AG04449 (cell line): ENCODE results near the gene ETFB.

Source experiments
- CTCF ChIA-PET: fragments of 350-600 bp; formaldehyde crosslinking; extraction: SDS; loops from one replicate; lab custom pipeline; 2021; ENCODE audit warnings: antibody characterized with exemption; lab: Yijun Ruan, JAX
- POLR2A ChIA-PET: fragments of 400-600, 350-600 bp; formaldehyde crosslinking; extraction: SDS; loops from one replicate; lab custom pipeline; 2020; ENCODE audit warnings: antibody characterized with exemption, inconsistent platforms; lab: Yijun Ruan, JAX
- DNase-seq: peaks from one replicate; pipeline ENCODE4 v3.0.0-alpha.2; 2010; ENCODE audit warnings: low read depth, low spot score
- H3K4me3 ChIP-seq: 2 replicates; pipeline ENCODE4 v1.5.1; 2011; ENCODE audit warnings: low read depth, mild to moderate bottlenecking, control low read depth, low read length
- TF ChIP-seq, protein P1 (sequence below): IDR thresholded peaks from one replicate; pipeline ENCODE4 v1.5.1; 2011; ENCODE audit warnings: mild to moderate bottlenecking, moderate library complexity, low read length, control low read depth, inconsistent platforms; ENCODE audit not compliant: insufficient read depth; ENCODE audit errors: missing control alignments

The ETFB gene

DNA sequence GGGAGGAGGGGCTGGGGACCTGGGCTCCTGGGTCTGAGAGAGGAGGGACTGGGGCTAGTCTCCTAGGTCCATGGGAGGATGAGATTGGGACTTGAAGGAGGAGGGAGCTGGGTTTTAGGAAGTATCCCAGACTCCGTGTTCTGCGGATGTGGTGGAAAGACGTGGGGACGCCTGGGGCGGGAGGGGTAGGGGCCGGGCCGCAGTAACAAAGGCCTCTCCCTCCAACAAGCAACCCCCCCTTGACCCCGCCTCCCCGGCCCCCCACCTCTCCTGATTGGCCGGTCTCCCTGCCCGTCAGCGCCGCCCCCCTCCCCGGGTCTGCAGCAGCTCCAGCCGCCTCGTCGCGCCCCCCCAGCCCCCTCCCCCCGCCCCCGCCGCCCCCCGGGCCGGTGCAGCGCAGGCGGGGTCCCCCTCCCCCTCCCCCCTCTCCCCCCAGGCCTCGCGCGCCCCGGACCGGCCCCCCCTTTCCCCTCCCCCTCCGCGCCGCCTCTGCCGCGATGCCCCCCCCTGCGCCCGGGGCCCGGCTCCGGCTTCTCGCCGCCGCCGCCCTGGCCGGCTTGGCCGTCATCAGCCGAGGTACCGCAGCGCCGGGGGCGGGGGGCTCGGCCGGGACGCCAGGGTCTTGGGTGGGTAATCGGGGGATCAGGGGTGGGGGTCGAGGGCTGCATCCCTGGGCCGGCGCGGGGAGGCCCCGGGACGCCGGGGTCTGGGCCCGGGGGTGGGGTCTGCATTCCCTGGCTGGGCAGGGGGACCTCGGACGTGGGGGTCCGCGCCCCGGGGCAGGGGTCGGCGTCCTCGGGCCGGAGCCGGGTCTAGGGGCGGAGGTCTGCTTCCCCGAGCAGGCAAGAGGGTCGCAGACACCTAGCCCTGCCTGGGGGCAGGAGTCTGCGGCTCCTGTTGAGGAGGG is 54.6 kb downstream of the ETFB start, which contains the start of gene IGLON5:
Gene IGLON5, plus strand, starts transcription at position 294 of the 907 bp plus-strand sequence. Its CDS starts 204 bp downstream, at position 498.
- no peak for DNase-seq
- ChIA-PET CTCF (no interaction called here), POLR2A (no interaction called here)
- TF ChIP-seq, protein P1, sequence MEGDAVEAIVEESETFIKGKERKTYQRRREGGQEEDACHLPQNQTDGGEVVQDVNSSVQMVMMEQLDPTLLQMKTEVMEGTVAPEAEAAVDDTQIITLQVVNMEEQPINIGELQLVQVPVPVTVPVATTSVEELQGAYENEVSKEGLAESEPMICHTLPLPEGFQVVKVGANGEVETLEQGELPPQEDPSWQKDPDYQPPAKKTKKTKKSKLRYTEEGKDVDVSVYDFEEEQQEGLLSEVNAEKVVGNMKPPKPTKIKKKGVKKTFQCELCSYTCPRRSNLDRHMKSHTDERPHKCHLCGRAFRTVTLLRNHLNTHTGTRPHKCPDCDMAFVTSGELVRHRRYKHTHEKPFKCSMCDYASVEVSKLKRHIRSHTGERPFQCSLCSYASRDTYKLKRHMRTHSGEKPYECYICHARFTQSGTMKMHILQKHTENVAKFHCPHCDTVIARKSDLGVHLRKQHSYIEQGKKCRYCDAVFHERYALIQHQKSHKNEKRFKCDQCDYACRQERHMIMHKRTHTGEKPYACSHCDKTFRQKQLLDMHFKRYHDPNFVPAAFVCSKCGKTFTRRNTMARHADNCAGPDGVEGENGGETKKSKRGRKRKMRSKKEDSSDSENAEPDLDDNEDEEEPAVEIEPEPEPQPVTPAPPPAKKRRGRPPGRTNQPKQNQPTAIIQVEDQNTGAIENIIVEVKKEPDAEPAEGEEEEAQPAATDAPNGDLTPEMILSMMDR = no peak
- no peak within 1 kb of the TSS for H3K4me3 ChIP-seq

DNA sequence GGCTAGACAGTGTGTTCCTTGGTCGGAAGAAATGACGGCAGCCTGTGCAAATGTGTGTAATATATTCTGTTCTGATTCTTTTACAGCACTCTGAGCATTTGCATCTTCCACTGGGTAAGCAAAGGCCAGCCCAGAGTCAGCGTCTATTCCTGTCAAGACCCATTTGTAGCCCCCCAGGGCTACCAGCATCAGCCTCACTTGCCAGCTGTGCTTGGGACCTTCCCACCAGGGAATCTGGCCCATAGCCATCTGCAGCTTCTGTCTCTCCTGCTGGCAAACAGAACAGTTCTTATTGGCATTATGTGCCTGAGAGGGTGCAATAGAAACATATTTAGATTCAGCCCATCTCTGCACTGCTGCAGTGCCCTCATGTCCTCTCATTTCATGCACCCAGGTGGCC is 60.7 kb downstream of the ETFB start:
- CTCF ChIA-PET = no interaction called here
- no peak overlapping the region for H3K4me3 ChIP-seq
- TF ChIP-seq, protein P1 = no peak
- POLR2A ChIA-PET = no interaction called here
- DNase-seq = no peak

DNA sequence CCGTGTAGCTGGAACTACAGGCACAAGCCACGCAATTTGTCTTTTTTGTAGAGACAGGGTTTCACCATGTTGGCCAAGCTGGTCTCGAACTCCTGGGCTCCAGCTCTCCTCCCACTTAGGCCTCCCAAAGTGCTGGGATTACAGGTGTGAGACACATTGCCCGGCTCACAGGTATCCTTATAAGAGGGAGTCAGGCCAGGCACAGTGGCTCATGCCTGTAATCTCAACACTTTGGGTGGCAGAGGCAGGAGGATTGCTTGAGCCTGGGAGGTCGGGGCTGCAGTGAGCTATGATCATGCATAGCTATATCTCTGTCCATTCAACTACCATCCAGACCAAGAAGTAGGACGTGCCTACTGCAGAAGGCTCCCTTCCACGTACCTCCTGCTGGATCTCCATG is 64.9 kb downstream of the ETFB start:
- no peak for DNase-seq
- POLR2A ChIA-PET = no interaction called here
- TF ChIP-seq, protein P1 = no peak
- CTCF ChIA-PET = no interaction called here
- no peak overlapping the region for H3K4me3 ChIP-seq

DNA sequence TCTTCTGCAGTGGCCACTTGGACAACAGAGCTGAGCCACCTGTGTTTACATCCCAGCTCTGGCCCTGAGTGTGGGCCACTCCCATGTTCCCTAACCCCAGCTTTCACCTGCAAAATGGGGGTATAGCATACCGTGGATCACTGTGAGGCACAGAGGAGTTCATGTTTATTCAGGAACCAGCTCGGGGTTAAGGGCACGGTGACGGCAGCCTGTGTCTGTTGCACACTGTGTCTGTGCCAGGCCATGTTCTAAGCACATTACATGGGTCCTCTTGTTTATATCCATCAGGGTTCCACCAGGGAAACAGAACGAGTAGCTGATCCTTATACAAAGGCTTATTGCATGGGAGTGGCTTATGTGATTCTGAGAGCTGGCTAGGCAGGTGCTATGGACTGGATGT is 68.8 kb downstream of the ETFB start:
- CTCF ChIA-PET = no interaction called here
- DNase-seq = no peak
- TF ChIP-seq, protein P1 = no peak
- H3K4me3 ChIP-seq = no peak overlapping the region
- POLR2A ChIA-PET = no interaction called here

DNA sequence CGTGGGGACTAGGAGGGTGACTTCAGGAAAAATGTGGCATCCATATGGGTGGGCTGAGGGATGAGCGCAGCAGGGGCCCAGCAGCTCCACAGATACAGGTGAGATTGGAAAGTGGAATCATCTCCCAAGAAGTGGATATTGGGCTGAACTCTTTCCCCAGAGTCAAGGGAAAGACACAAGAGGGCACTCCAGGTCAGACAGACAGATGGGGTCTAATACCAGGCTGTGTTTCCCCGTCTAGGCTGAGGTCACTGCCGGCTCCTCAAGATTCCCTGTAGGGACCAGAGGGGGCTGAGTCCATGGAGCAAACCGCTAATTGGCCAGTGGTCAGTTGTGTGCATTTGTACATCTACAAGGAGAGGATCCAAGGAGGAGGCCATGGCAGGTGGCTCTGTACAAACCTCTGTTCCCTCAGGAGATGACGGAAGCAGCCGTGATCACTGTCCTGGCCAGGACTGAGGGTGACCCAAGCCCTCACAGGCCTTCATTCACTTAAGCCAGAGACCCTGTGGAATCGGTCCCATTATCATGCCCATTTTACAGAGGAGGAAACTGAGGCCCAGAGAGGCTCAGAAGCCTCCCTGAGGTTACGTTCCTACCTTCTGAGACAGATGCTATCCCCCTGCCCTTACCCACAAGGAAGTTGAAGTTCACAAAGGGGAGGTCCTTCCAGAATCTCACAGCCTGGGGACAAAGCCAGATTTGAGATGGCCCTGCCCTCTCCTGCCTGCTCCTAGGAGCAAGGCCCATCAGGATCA is 69.7 kb downstream of the ETFB start:
- CTCF ChIA-PET = no interaction called here
- TF ChIP-seq, protein P1 = no peak

More for the DNA sequence above, 69.7 kb downstream of the ETFB start:
- no peak for DNase-seq
- POLR2A ChIA-PET = no interaction called here
- H3K4me3 ChIP-seq = no peak overlapping the region
